SK-N-SH treated with all-trans-retinoic acid at 6 μM for 48 hours (cell line): ENCODE data around the gene SMAD4.

Source experiments
- ATAC-seq: fragments of 200-7000 bp; cut with Tn5 transposase; 3 replicates; pipeline ENCODE4 v1.9.1; 2020; ENCODE audit warnings: mild to moderate bottlenecking, moderate library complexity
- ARNTL ChIP-seq: fragments of 450-650 bp; formaldehyde crosslinking; IDR thresholded peaks from 2 replicates; pipeline ENCODE4 v1.5.0; 2020; ENCODE audit warnings: low read depth, mild to moderate bottlenecking, moderate library complexity, borderline replicate concordance
- BACH2 ChIP-seq: fragments of 250-450 bp; sonication (Bioruptor Pico); IDR thresholded peaks from 2 replicates; pipeline ENCODE4 v1.9.0; 2021; ENCODE audit warnings: mild to moderate bottlenecking, borderline replicate concordance
- CSDC2 ChIP-seq: fragments of 250-450 bp; sonication (Bioruptor Pico); IDR thresholded peaks from 2 replicates; pipeline ENCODE4 v1.5.0; 2020; ENCODE audit warnings: mild to moderate bottlenecking, moderate library complexity
- GLIS3 ChIP-seq: fragments of 250-450 bp; sonication (Bioruptor Pico); IDR thresholded peaks from 2 replicates; pipeline ENCODE4 v1.5.0; 2020; ENCODE audit warnings: mild to moderate bottlenecking, moderate library complexity
- ISL1 ChIP-seq: fragments of 250-450 bp; sonication (Bioruptor Pico); IDR thresholded peaks from 2 replicates; pipeline ENCODE4 v2.1.2; 2022; ENCODE audit warnings: mild to moderate bottlenecking, moderate library complexity
- RARB ChIP-seq: fragments of 250-450 bp; sonication (Bioruptor Pico); IDR thresholded peaks from 2 replicates; pipeline ENCODE4 v1.8.0; 2021; ENCODE audit warnings: mild to moderate bottlenecking, moderate library complexity
- SNAI2 ChIP-seq: fragments of 250-450 bp; sonication (Bioruptor Pico); IDR thresholded peaks from 2 replicates; pipeline ENCODE4 v1.5.0; 2020; ENCODE audit warnings: mild to moderate bottlenecking, moderate library complexity
- TCF4 ChIP-seq: fragments of 250-450 bp; sonication (Bioruptor Pico); IDR thresholded peaks from 2 replicates; pipeline ENCODE4 v1.8.0; 2021; ENCODE audit warnings: mild to moderate bottlenecking, moderate library complexity, borderline replicate concordance
- ZFP30 ChIP-seq: fragments of 450-650 bp; formaldehyde crosslinking; IDR thresholded peaks from 2 replicates; pipeline ENCODE4 v1.5.0; 2022; ENCODE audit warnings: mild to moderate bottlenecking, moderate library complexity
- ZNF565 ChIP-seq: fragments of 450-650 bp; formaldehyde crosslinking; conservative IDR thresholded peaks from 2 replicates; pipeline ENCODE4 v1.5.0; 2020; ENCODE audit warnings: low read depth, mild to moderate bottlenecking, moderate library complexity
- TF ChIP-seq, protein P1 (sequence below): fragments of 250-450 bp; sonication (Bioruptor Pico); IDR thresholded peaks from 2 replicates; pipeline ENCODE4 v1.5.1; 2020; ENCODE audit warnings: low read depth, mild to moderate bottlenecking, moderate library complexity
- TF ChIP-seq, protein P2 (sequence below): fragments of 250-450 bp; sonication (Bioruptor Pico); IDR thresholded peaks from 2 replicates; pipeline ENCODE4 v1.8.0; 2020; ENCODE audit warnings: mild to moderate bottlenecking, moderate library complexity, borderline replicate concordance
- TF ChIP-seq, protein P3 (sequence below): fragments of 250-450 bp; sonication (Bioruptor Pico); IDR thresholded peaks from 2 replicates; pipeline ENCODE4 v1.8.0; 2021; ENCODE audit warnings: low read depth, mild to moderate bottlenecking, moderate library complexity, borderline replicate concordance
- TF ChIP-seq, protein P4 (sequence below): fragments of 250-450 bp; sonication (Bioruptor Pico); IDR thresholded peaks from 2 replicates; pipeline ENCODE4 v1.5.0; 2020; ENCODE audit warnings: mild to moderate bottlenecking, moderate library complexity
- TF ChIP-seq, protein P5 (sequence below): fragments of 250-450 bp; sonication (Bioruptor Pico); IDR thresholded peaks from 2 replicates; pipeline ENCODE4 v1.5.1; 2021; ENCODE audit warnings: mild to moderate bottlenecking, moderate library complexity

SMAD4 gene

DNA sequence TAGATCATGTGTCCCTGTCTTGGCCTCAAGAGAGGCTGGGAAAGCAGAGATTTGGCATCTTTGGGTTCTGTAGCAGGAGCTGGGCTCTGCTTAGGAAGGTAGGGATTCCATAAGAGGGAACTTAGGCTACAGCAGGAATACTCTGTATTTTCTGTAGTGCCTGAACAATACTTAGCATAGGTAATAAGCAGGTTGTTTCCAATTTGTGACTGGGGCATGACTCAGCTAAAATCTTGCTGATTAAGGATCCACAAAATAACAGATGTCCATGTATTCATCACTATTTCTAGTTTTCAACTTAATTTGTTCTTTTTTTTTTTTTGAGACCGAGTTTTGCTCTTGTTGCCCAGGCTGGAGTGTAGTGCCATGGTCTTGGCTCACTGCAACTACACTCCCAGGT lies 68.5 kb downstream of the SMAD4 start:
- ATAC-seq: no peak
- no peak for TF ChIP-seq BACH2 (CRISPR knock-in tag)
- TF ChIP-seq, protein P1, sequence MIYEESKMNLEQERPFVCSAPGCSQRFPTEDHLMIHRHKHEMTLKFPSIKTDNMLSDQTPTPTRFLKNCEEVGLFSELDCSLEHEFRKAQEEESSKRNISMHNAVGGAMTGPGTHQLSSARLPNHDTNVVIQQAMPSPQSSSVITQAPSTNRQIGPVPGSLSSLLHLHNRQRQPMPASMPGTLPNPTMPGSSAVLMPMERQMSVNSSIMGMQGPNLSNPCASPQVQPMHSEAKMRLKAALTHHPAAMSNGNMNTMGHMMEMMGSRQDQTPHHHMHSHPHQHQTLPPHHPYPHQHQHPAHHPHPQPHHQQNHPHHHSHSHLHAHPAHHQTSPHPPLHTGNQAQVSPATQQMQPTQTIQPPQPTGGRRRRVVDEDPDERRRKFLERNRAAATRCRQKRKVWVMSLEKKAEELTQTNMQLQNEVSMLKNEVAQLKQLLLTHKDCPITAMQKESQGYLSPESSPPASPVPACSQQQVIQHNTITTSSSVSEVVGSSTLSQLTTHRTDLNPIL (CRISPR knock-in tag): no peak
- TF ChIP-seq, protein P2, sequence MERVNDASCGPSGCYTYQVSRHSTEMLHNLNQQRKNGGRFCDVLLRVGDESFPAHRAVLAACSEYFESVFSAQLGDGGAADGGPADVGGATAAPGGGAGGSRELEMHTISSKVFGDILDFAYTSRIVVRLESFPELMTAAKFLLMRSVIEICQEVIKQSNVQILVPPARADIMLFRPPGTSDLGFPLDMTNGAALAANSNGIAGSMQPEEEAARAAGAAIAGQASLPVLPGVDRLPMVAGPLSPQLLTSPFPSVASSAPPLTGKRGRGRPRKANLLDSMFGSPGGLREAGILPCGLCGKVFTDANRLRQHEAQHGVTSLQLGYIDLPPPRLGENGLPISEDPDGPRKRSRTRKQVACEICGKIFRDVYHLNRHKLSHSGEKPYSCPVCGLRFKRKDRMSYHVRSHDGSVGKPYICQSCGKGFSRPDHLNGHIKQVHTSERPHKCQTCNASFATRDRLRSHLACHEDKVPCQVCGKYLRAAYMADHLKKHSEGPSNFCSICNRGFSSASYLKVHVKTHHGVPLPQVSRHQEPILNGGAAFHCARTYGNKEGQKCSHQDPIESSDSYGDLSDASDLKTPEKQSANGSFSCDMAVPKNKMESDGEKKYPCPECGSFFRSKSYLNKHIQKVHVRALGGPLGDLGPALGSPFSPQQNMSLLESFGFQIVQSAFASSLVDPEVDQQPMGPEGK: no peak

DNA sequence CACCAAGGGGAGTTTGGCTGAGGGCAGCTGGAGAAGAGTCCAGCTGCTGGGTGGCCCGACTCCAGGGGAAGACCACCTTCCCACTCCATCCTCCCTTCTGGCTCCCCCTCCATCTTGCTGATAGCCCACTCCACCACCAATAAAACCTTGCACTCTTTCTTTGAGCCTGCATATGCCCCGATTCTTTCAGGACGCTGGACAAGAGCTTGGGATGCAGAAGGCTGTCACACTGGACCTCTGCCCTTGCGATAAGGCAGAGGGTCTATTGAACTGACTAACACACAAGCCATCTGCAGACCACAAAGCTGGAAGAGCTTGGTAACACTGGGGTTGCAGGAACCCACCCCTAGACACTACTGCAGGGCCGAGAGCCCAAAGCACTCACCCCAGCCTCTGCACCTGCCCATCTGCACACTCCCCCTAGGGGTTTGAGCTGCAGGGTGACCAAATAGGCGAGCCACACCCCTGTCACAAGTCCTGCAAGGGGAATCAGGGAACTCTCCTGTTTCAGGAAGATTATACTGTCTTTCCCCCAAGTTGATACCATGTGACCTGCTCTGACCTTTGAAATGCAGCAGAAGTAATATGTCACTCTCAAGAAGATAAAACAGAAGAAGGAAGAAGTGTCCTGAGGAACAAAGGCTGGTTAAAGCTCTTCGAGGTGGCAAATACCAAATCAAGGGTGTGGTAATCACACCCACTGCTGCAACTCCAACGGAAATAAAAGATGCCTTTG lies 70.5 kb downstream of the SMAD4 start:
- ATAC-seq: no peak
- TF ChIP-seq, protein P3, sequence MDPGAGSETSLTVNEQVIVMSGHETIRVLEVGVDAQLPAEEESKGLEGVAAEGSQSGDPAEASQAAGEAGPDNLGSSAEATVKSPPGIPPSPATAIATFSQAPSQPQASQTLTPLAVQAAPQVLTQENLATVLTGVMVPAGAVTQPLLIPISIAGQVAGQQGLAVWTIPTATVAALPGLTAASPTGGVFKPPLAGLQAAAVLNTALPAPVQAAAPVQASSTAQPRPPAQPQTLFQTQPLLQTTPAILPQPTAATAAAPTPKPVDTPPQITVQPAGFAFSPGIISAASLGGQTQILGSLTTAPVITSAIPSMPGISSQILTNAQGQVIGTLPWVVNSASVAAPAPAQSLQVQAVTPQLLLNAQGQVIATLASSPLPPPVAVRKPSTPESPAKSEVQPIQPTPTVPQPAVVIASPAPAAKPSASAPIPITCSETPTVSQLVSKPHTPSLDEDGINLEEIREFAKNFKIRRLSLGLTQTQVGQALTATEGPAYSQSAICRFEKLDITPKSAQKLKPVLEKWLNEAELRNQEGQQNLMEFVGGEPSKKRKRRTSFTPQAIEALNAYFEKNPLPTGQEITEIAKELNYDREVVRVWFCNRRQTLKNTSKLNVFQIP (CRISPR knock-in tag): no peak
- TF ChIP-seq ISL1 (CRISPR knock-in tag) (no peak), CSDC2 (CRISPR knock-in tag) (no peak), ARNTL (CRISPR knock-in tag) (no peak), SNAI2 (CRISPR knock-in tag) (no peak), GLIS3 (CRISPR knock-in tag) (no peak), RARB (CRISPR knock-in tag) (no peak), ZNF565 (CRISPR knock-in tag) (no peak)
- TF ChIP-seq, protein P1 (CRISPR knock-in tag): no peak

DNA sequence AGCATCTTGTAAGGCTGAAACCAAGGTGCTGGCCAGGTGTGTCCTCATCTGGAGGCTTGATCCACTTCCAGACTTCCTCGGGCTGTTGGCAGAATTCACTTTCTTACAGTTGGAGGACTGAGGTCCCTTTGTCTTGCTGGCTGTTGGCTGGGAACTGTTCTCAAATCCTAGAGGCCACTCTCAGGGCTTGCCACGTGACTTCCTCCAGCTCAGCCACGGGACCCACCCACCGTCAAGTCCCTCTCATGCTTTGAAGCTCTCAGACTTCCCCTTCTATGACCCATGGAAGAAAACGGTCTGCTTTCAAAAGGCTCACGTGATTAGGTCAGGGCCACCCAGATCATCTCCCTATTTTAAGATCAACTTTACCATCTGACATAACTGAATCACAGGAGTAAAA lies 77.1 kb downstream of the SMAD4 start:
- no peak for ATAC-seq
- no peak for TF ChIP-seq BACH2 (CRISPR knock-in tag)
- TF ChIP-seq ZFP30 (CRISPR knock-in tag): no peak
- TF ChIP-seq, protein P2: no peak
- no peak for TF ChIP-seq ZNF565 (CRISPR knock-in tag)
- TF ChIP-seq, protein P4, sequence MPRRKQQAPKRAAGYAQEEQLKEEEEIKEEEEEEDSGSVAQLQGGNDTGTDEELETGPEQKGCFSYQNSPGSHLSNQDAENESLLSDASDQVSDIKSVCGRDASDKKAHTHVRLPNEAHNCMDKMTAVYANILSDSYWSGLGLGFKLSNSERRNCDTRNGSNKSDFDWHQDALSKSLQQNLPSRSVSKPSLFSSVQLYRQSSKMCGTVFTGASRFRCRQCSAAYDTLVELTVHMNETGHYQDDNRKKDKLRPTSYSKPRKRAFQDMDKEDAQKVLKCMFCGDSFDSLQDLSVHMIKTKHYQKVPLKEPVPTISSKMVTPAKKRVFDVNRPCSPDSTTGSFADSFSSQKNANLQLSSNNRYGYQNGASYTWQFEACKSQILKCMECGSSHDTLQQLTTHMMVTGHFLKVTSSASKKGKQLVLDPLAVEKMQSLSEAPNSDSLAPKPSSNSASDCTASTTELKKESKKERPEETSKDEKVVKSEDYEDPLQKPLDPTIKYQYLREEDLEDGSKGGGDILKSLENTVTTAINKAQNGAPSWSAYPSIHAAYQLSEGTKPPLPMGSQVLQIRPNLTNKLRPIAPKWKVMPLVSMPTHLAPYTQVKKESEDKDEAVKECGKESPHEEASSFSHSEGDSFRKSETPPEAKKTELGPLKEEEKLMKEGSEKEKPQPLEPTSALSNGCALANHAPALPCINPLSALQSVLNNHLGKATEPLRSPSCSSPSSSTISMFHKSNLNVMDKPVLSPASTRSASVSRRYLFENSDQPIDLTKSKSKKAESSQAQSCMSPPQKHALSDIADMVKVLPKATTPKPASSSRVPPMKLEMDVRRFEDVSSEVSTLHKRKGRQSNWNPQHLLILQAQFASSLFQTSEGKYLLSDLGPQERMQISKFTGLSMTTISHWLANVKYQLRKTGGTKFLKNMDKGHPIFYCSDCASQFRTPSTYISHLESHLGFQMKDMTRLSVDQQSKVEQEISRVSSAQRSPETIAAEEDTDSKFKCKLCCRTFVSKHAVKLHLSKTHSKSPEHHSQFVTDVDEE (CRISPR knock-in tag): no peak
- TF ChIP-seq, protein P5, sequence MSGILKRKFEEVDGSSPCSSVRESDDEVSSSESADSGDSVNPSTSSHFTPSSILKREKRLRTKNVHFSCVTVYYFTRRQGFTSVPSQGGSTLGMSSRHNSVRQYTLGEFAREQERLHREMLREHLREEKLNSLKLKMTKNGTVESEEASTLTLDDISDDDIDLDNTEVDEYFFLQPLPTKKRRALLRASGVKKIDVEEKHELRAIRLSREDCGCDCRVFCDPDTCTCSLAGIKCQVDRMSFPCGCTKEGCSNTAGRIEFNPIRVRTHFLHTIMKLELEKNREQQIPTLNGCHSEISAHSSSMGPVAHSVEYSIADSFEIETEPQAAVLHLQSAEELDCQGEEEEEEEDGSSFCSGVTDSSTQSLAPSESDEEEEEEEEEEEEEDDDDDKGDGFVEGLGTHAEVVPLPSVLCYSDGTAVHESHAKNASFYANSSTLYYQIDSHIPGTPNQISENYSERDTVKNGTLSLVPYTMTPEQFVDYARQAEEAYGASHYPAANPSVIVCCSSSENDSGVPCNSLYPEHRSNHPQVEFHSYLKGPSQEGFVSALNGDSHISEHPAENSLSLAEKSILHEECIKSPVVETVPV (CRISPR knock-in tag): no peak
- no peak for TF ChIP-seq TCF4 (CRISPR knock-in tag)
